Spleen (tissue), 11 donors: ENCODE measurements around the gene CASQ1. TPM values are rescaled to one million over a fixed set of nuclear protein-coding genes. Genes with fewer than 3 reads are reported as not detected.

Source experiments
- DNase-seq: peaks from one replicate; pipeline ENCODE4 v3.0.0-alpha.2; 2020
- H3K27ac ChIP-seq, 8 donors: fragments of 200-600 bp; sonication (generic) in 7 of 8; 1 replicate in 4 of 8; 2 replicates in 4 of 8; pipeline versions ENCODE4 v1.5.0 to v1.8.0; 2016 to 2021; ENCODE audit warnings: inconsistent platforms in 4 of 8, mild to moderate bottlenecking in 4 of 8, moderate library complexity in 1 of 8
- H3K27me3 ChIP-seq, 7 donors: fragments of 200-600 bp; sonication (generic) in 6 of 7; replicated peaks in 1 of 7; 1 replicate in 4 of 7; 2 replicates in 3 of 7; pipeline versions ENCODE4 v1.5.0 to v1.8.0; 2016 to 2021; ENCODE audit warnings: inconsistent platforms in 3 of 7, mild to moderate bottlenecking in 1 of 7
- H3K36me3 ChIP-seq, 6 donors: fragments of 200-600 bp; sonication (generic) in 5 of 6; 1 replicate in 4 of 6; 2 replicates in 2 of 6; pipeline versions ENCODE4 v1.5.0 to v1.8.0; 2016 to 2021; ENCODE audit warnings: inconsistent platforms in 2 of 6
- H3K4me1 ChIP-seq, 6 donors: fragments of 200-600 bp; sonication (generic) in 5 of 6; 1 replicate in 3 of 6; 2 replicates in 3 of 6; pipeline versions ENCODE4 v1.5.0 to v1.8.0; 2016 to 2021; ENCODE audit warnings: inconsistent platforms in 3 of 6
- H3K4me3 ChIP-seq, 8 donors: fragments of 200-600 bp; sonication (generic) in 7 of 8; 1 replicate in 4 of 8; 2 replicates in 4 of 8; pipeline versions ENCODE4 v1.5.0 to v1.8.0; 2016 to 2021; ENCODE audit warnings: inconsistent platforms in 4 of 8, mild to moderate bottlenecking in 4 of 8, moderate library complexity in 2 of 8
- H3K9me3 ChIP-seq, 8 donors: fragments of 200-600 bp; sonication (generic) in 7 of 8; 1 replicate in 4 of 8; 2 replicates in 4 of 8; pipeline versions ENCODE4 v1.5.0 to v1.8.0; 2016 to 2021; ENCODE audit warnings: inconsistent platforms in 4 of 8
- CTCF ChIP-seq, 11 experiments: fragments of 200-600 bp in 7 of 11; fragments of 450-650 bp in 4 of 11; sonication (generic) in 4 of 11; IDR thresholded peaks in 8 of 11; conservative IDR thresholded peaks in 3 of 11; 1 replicate in 7 of 11; 2 replicates in 4 of 11; pipeline versions ENCODE4 v1.4.0 to v1.8.0; 2016 to 2021; ENCODE audit warnings: antibody characterized with exemption in 11 of 11, inconsistent platforms in 4 of 11, mild to moderate bottlenecking in 1 of 11
- POLR2A ChIP-seq, 3 donors: fragments of 450-650 bp; IDR thresholded peaks; one replicate each; pipeline ENCODE4 v1.5.1; 2017; ENCODE audit warnings: antibody characterized with exemption in 3 of 3, mild to moderate bottlenecking in 1 of 3
- POLR2AphosphoS5 ChIP-seq, 3 donors: sonication (generic); formaldehyde crosslinking; IDR thresholded peaks; one replicate each; pipeline ENCODE4 v1.5.1; 2017; ENCODE audit warnings: antibody characterized with exemption in 3 of 3
- WGBS, 5 donors: extraction: QIAGEN DNeasy Blood & Tissue Kit in 3 of 5; methylation state at CpG; one replicate each; pipeline versions ENCODE4 v1.1.5 to v1.1.7; 2013 to 2018; 5-methylcytosine and 5-hydroxymethylcytosine counted together
- intact Hi-C: fragments of 100-400 bp; cut with DNase I; formaldehyde crosslinking; loops from one replicate; pipeline ENCODE4 v1.15.0; 2023; ENCODE audit warnings: low total_unique reads
- polyA plus RNA-seq, 3 donors: library from polyadenylated mRNA; stranded (reverse); fragments of 200-250 nt; gene quantifications; one replicate each; pipeline ENCODE4 v1.2.1, GENCODE V29; 2013
- total RNA-seq, 7 donors: library from RNA; depleted of rRNA in 3 of 7; stranded (reverse); fragments of >200 nt in 3 of 7; fragmentation: NEBNext Ultra II Directional in 4 of 7; extraction: Animal tissue kit (Norgen Biotek cat#: 25700) in 4 of 7; gene quantifications; one replicate each; pipeline versions ENCODE4 v1.1.0 to v1.2.1, GENCODE V29; 2016 to 2021
- donor health status: healthy with polysubstance abuse.
- donor health status: DM: no; HTN: no; CAD: no; lungs with moderate emphysema.
- donor health status: DM: no; HTN: no; CAD: no.
- donor health status: Bipolar disorder and iron deficiency.
- donor health status: healthy.
- donor health status: DM: no; HTN: no; CAD: no.
- donor health status: DM: yes; HTN: yes; CAD: no.

Gene CASQ1
- total and polyA plus RNA-seq, 10 donors = 0.37 to 1.5 (median 0.92) TPM; not detected in 3

GRCh38 chr1:160245434-160245833, 55.1 kb downstream of the CASQ1 start:
- DNase-seq = no peak
- WGBS, 5 donors = 93 to 100% (median 97%) methylated on average over 1 of the region's 1 CpG
- H3K4me3 ChIP-seq = no peak overlapping the region
- no peaks in the 10 kb centered on the region for H3K9me3 ChIP-seq
- peaks cover 0 to 37% (median 8%) of the 10 kb centered on the region in 6 donors for H3K4me1 ChIP-seq
- no peak overlapping the region for H3K27ac ChIP-seq
- H3K36me3 ChIP-seq = peaks cover 0 to 69% (median 26%) of the 10 kb centered on the region in 6 donors
- no peak for TF ChIP-seq CTCF (IDR thresholded peaks at IDR 0.05 in 8 of 11, conservative IDR thresholded peaks at IDR 0.05 in 3 of 11)
- TF ChIP-seq POLR2A (IDR thresholded peaks at IDR 0.05) = no peak
- TF ChIP-seq POLR2AphosphoS5 (IDR thresholded peaks at IDR 0.05) = no peak
- intact Hi-C loops = no loop called here
- no peaks in the 10 kb centered on the region for H3K27me3 ChIP-seq

- WGBS, 5 donors = 85 to 100% (median 95%) methylated on average over 1 of the region's 1 CpG
- no peak overlapping the region for H3K4me3 ChIP-seq
- H3K27ac ChIP-seq = no peak overlapping the region
- no peak for TF ChIP-seq CTCF (IDR thresholded peaks at IDR 0.05 in 8 of 11, conservative IDR thresholded peaks at IDR 0.05 in 3 of 11)
- no peak for TF ChIP-seq POLR2A (IDR thresholded peaks at IDR 0.05)
- no peak for TF ChIP-seq POLR2AphosphoS5 (IDR thresholded peaks at IDR 0.05)
- intact Hi-C loops = no loop called here
- peaks cover 0 to 65% (median 19%) of the 10 kb centered on the region in 6 donors for H3K36me3 ChIP-seq
- H3K27me3 ChIP-seq = no peaks in the 10 kb centered on the region
- DNase-seq = no peak
- no peaks in the 10 kb centered on the region for H3K9me3 ChIP-seq
- peaks cover 0 to 53% (median 10%) of the 10 kb centered on the region in 6 donors for H3K4me1 ChIP-seq
Measured at GRCh38 chr1:160247053-160247452, 56.7 kb downstream of the CASQ1 start.

- H3K27me3 ChIP-seq = no peaks in the 10 kb centered on the region
- no peak for DNase-seq
- peaks cover 0 to 61% (median 14%) of the 10 kb centered on the region in 6 donors for H3K36me3 ChIP-seq
- no peak overlapping the region for H3K4me3 ChIP-seq
- no peak overlapping the region for H3K27ac ChIP-seq
- TF ChIP-seq POLR2A (IDR thresholded peaks at IDR 0.05) (no peak), POLR2AphosphoS5 (IDR thresholded peaks at IDR 0.05) (no peak), CTCF (IDR thresholded peaks at IDR 0.05 in 8 of 11, conservative IDR thresholded peaks at IDR 0.05 in 3 of 11) (no peak)
- intact Hi-C loops = loop anchor here (10.0 kb wide), 1 partner anchor 146 kb away; no protein-coding TSS in a partner anchor
- H3K4me1 ChIP-seq = peaks cover 0 to 27% (median 3%) of the 10 kb centered on the region in 6 donors
- no peaks in the 10 kb centered on the region for H3K9me3 ChIP-seq
Measured at GRCh38 chr1:160251011-160251410, 60.6 kb downstream of the CASQ1 start.

Other genes starting within 250 kb of the CASQ1 start
- 1 to 10 TPM in 4 of 7 donors, under 1 TPM in 3; 0.64 to 2.1 (median 1.1) TPM for gene IGSF9, start 245.0 kb upstream of the CASQ1 start, total RNA-seq
- under 1 TPM; 0.12 to 0.80 (median 0.46) TPM for gene IGSF9, start 245.0 kb upstream of the CASQ1 start, polyA plus RNA-seq
- gene SLAMF9, start 236.3 kb upstream of the CASQ1 start, total RNA-seq = 1 to 10 TPM in 1 of 7 donors, under 1 TPM in 2, not detected in 4; 0.67 to 1.3 (median 0.89) TPM
- under 1 TPM; 0.14 to 0.26 (median 0.22) TPM for gene SLAMF9, start 236.3 kb upstream of the CASQ1 start, polyA plus RNA-seq
- gene PIGM, start 158.6 kb upstream of the CASQ1 start, total RNA-seq = 1 to 10 TPM; 4.2 to 8.5 (median 6.8) TPM
- gene PIGM, start 158.6 kb upstream of the CASQ1 start, polyA plus RNA-seq = 1 to 10 TPM; 2.1 to 2.7 (median 2.4) TPM
- gene KCNJ10, start 120.4 kb upstream of the CASQ1 start, total RNA-seq = 10 to 100 TPM in 5 of 7 donors, 1 to 10 TPM in 2; 6.5 to 30.8 (median 23.9) TPM
- 1 to 10 TPM; 3.7 to 3.9 (median 3.8) TPM for gene KCNJ10, start 120.4 kb upstream of the CASQ1 start, polyA plus RNA-seq
- not detected for gene KCNJ9, start 109.0 kb upstream of the CASQ1 start, total RNA-seq
- not detected for gene KCNJ9, start 109.0 kb upstream of the CASQ1 start, polyA plus RNA-seq
- 10 to 100 TPM; 16.8 to 28.9 (median 25.3) TPM for gene IGSF8, start 92.0 kb upstream of the CASQ1 start, total RNA-seq
- 10 to 100 TPM; 15.6 to 23.1 (median 16.1) TPM for gene IGSF8, start 92.0 kb upstream of the CASQ1 start, polyA plus RNA-seq
- 10 to 100 TPM in 1 of 7 donors, 1 to 10 TPM in 3, under 1 TPM in 3; 0.20 to 19.1 (median 1.1) TPM for gene ATP1A2, start 74.8 kb upstream of the CASQ1 start, total RNA-seq
- gene ATP1A2, start 74.8 kb upstream of the CASQ1 start, polyA plus RNA-seq = 1 to 10 TPM in 1 of 3 donors, under 1 TPM in 2; 0.13 to 1.7 (median 0.27) TPM
- gene ATP1A4, start 39.0 kb upstream of the CASQ1 start, total RNA-seq = 1 to 10 TPM in 2 of 7 donors, under 1 TPM in 3, not detected in 2; 0.70 to 2.9 (median 0.97) TPM
- gene ATP1A4, start 39.0 kb upstream of the CASQ1 start, polyA plus RNA-seq = 1 to 10 TPM in 1 of 3 donors, under 1 TPM in 2; 0.85 to 2.3 (median 0.93) TPM
- gene PEA15, start 14.8 kb downstream of the CASQ1 start, total RNA-seq = 100 to 1,000 TPM in 4 of 7 donors, 10 to 100 TPM in 3; 73.4 to 158 (median 126) TPM
- gene PEA15, start 14.8 kb downstream of the CASQ1 start, polyA plus RNA-seq = 100 to 1,000 TPM in 1 of 3 donors, 10 to 100 TPM in 2; 80.1 to 167 (median 86.8) TPM
- gene DCAF8, start 72.0 kb downstream of the CASQ1 start, total RNA-seq = 100 to 1,000 TPM; 146 to 210 (median 157) TPM
- gene DCAF8, start 72.0 kb downstream of the CASQ1 start, polyA plus RNA-seq = 10 to 100 TPM; 59.4 to 92.9 (median 83.4) TPM
- 10 to 100 TPM; 47.1 to 63.8 (median 51.9) TPM for gene PEX19, start 94.6 kb downstream of the CASQ1 start, total RNA-seq
- gene PEX19, start 94.6 kb downstream of the CASQ1 start, polyA plus RNA-seq = 10 to 100 TPM; 11.2 to 18.2 (median 15.0) TPM
- 100 to 1,000 TPM; 112 to 181 (median 136) TPM for gene COPA, start 152.7 kb downstream of the CASQ1 start, total RNA-seq
- gene COPA, start 152.7 kb downstream of the CASQ1 start, polyA plus RNA-seq = 10 to 100 TPM; 41.3 to 51.3 (median 42.1) TPM
- gene NCSTN, start 152.8 kb downstream of the CASQ1 start, total RNA-seq = 100 to 1,000 TPM in 2 of 7 donors, 10 to 100 TPM in 5; 72.4 to 109 (median 89.7) TPM
- 10 to 100 TPM; 36.2 to 41.8 (median 39.8) TPM for gene NCSTN, start 152.8 kb downstream of the CASQ1 start, polyA plus RNA-seq
- under 1 TPM in 6 of 7 donors, not detected in 1; 0.23 to 0.56 (median 0.33) TPM for gene NHLH1, start 176.5 kb downstream of the CASQ1 start, total RNA-seq
- gene NHLH1, start 176.5 kb downstream of the CASQ1 start, polyA plus RNA-seq = under 1 TPM; 0.08 to 0.22 (median 0.17) TPM
- 1 to 10 TPM; 1.7 to 7.7 (median 3.4) TPM for gene VANGL2, start 210.0 kb downstream of the CASQ1 start, total RNA-seq
- 1 to 10 TPM in 1 of 3 donors, under 1 TPM in 2; 0.65 to 1.3 (median 0.94) TPM for gene VANGL2, start 210.0 kb downstream of the CASQ1 start, polyA plus RNA-seq